Bronchial smooth muscle cell (primary cell): Measurements from ENCODE around the gene ZFYVE9. TPM values are rescaled to one million over a fixed set of nuclear protein-coding genes. Genes with fewer than 3 reads are reported as not detected.

Experiments
- total RNA-seq: library from RNA; depleted of rRNA; stranded (reverse); fragments of >200 nt; gene quantifications from 2 replicates; pipeline ENCODE4 v1.2.1, GENCODE V29; 2014

Gene ZFYVE9
- 30.7 and 33.7 TPM in 2 replicates for total RNA-seq

DNA sequence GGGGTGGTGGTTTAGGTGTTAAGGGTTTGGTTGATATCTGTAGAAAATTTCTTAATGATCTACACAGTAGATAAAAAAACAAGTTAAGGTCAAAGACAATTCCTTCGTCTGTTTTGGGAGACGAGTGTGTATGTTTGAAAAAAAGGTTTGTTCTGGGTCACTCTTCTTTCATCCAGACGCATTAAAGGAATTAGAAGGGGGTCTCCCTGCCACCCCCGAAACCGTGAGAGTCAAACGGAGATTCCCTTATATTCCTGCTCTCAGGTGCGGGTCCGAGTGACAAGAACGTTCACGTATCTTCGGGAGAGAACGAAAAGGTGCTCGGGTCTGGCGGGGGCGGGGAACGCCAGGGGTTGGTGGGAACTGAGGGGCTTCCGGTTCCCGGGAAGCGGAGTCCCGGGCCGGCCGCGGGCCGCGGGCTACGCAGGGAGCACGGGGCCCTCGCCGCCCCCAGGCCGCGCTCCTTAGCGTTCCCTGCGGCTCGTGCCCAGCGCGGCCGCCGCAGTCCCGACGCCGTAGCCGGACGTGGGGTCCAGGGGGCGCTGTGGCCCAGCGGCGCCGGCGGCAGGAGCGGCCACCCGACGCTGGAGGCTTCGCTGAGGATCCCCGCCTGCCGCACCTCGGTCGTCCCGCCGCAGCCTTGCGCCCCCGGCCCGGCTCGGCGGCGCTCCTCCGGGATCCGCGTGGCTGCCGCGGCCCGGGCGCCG is at the start of gene ZFYVE9:
ZFYVE9 (plus strand) TSS at position 577 of the 707 bp plus-strand sequence. CDS start 91,118 bp downstream, outside the sequence.

DNA sequence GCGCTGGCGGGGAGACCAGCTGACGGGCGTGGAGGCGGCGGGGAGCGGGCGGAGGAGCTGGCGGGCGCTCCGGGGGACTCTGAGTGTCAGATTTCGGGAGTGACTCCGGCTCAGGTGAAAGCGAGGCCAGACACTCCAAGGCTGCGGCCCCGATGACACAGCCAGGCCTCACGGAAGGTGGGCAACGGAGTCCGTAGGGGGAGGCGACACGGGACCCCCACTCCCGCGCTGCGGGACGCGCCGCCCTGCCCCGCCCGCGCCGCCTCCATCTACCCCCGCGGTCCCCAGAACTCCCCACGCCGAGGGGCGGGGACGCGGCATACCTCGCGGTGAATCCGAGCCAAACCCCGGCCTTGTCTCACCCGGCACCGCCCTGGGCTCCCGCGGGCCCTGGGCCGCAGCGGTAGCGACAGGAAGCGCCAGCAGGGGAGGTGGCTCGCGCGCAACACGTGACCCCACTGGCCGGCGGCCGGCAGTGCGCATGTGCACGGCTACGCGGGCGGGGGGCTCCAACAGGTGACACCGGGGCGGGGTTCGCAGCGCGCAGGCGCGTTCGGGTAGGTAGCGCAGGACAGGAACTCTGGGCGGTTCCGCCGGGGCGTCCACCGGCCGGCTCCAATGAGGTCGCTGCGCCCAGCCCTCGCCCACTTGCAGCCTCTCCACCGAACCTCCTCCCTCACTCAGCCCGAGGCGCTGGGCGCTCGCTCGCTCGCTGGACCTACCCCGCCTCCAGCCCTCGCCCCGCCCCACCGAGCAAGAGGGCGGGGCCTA is 224.0 kb downstream of the ZFYVE9 start, which contains the start of gene CC2D1B:
CC2D1B (minus strand) TSS at position 460 of the 771 bp plus-strand sequence. CDS start 1,585 bp downstream, outside the sequence.

Other genes starting within 250 kb of the ZFYVE9 start
- gene RAB3B, start 151.4 kb upstream of the ZFYVE9 start, total RNA-seq = 1.7 and 9.6 TPM in 2 replicates
- 9.1 and 11.6 TPM in 2 replicates for gene KTI12, start 108.3 kb upstream of the ZFYVE9 start, total RNA-seq
- gene TXNDC12, start 86.9 kb upstream of the ZFYVE9 start, total RNA-seq = 17.7 and 18.3 TPM in 2 replicates
- 16.1 and 26.5 TPM in 2 replicates for gene BTF3L4, start 85.8 kb upstream of the ZFYVE9 start, total RNA-seq
- 17.2 and 21.0 TPM in 2 replicates for gene CC2D1B, start 224.1 kb downstream of the ZFYVE9 start, total RNA-seq